GM23338 (cell line): Measurements from ENCODE around the gene CNN2. TPM values are rescaled to one million over a fixed set of nuclear protein-coding genes. Genes with fewer than 3 reads are reported as not detected.

Experiments
- ATAC-seq: fragments of 200-7000 bp; cut with Tn5 transposase; 3 replicates; pipeline ENCODE4 v1.9.1; 2020
- DNase-seq: peaks from one replicate; pipeline ENCODE4 v3.0.0-alpha.2; 2015; ENCODE audit warnings: low spot score
- H2AFZ ChIP-seq: fragments of 200-600 bp; sonication (generic); 2 replicates; pipeline ENCODE4 v1.8.0; 2016; ENCODE audit warnings: antibody characterized with exemption, mild to moderate bottlenecking, moderate library complexity
- H3F3A ChIP-seq: fragments of 200-600 bp; sonication (generic); replicated peaks from 2 replicates; pipeline ENCODE4 v1.8.0; 2017; ENCODE audit warnings: antibody characterized with exemption, mixed run types, low read depth
- H3K27ac ChIP-seq: fragments of 200-600 bp; sonication (generic); 2 replicates; pipeline ENCODE4 v1.6.1; 2016; ENCODE audit warnings: low read depth
- H3K27me3 ChIP-seq: fragments of 200-600 bp; sonication (generic); 2 replicates; pipeline ENCODE4 v1.8.0; 2016; ENCODE audit warnings: mild to moderate bottlenecking, mixed run types, moderate library complexity; ENCODE audit not compliant: insufficient read depth
- H3K36me3 ChIP-seq: fragments of 200-600 bp; sonication (generic); 2 replicates; pipeline ENCODE4 v1.8.0; 2016; ENCODE audit warnings: mild to moderate bottlenecking; ENCODE audit not compliant: insufficient read depth
- H3K4me1 ChIP-seq: fragments of 200-600 bp; sonication (generic); 2 replicates; pipeline ENCODE4 v1.8.0; 2016; ENCODE audit warnings: mild to moderate bottlenecking, moderate library complexity; ENCODE audit not compliant: insufficient read depth
- H3K4me2 ChIP-seq: fragments of 200-600 bp; sonication (generic); 2 replicates; pipeline ENCODE4 v1.7.1; 2017; ENCODE audit warnings: mixed run types
- H3K4me3 ChIP-seq: fragments of 200-600 bp; sonication (generic); 2 replicates; pipeline ENCODE4 v1.6.1; 2016; ENCODE audit warnings: mixed run types
- H3K79me2 ChIP-seq: fragments of 200-600 bp; sonication (generic); replicated peaks from 2 replicates; pipeline ENCODE4 v1.8.0; 2017; ENCODE audit warnings: mild to moderate bottlenecking; ENCODE audit not compliant: insufficient read depth
- H3K9me2 ChIP-seq: fragments of 200-600 bp; sonication (generic); 2 replicates; pipeline ENCODE4 v1.8.0; 2017; ENCODE audit not compliant: insufficient read depth
- H4K20me1 ChIP-seq: fragments of 200-600 bp; sonication (generic); replicated peaks from 2 replicates; pipeline ENCODE4 v1.8.0; 2017; ENCODE audit warnings: mild to moderate bottlenecking; ENCODE audit not compliant: insufficient read depth
- H3K27ac Mint-ChIP-seq: 2 replicates; pipeline ENCODE4 v1.8.0; 2020; ENCODE audit warnings: inconsistent platforms, mild to moderate bottlenecking, moderate library complexity, mixed read lengths
- H3K27me3 Mint-ChIP-seq: 3 replicates; pipeline ENCODE4 v1.8.0; 2022; ENCODE audit warnings: low read depth, mild to moderate bottlenecking, moderate library complexity, mixed read lengths, inconsistent platforms; ENCODE audit not compliant: insufficient read depth, poor library complexity
- H3K36me3 Mint-ChIP-seq: 3 replicates; pipeline ENCODE4 v1.8.0; 2021; ENCODE audit warnings: low read depth, mild to moderate bottlenecking, inconsistent platforms, moderate library complexity, mixed read lengths
- H3K4me1 Mint-ChIP-seq: 3 replicates; pipeline ENCODE4 v1.8.0; 2020; ENCODE audit warnings: mild to moderate bottlenecking, inconsistent platforms, mixed read lengths
- H3K4me3 Mint-ChIP-seq: 3 replicates; pipeline ENCODE4 v1.8.0; 2021; ENCODE audit warnings: moderate library complexity, mild to moderate bottlenecking, inconsistent platforms, mixed read lengths
- H3K9me3 Mint-ChIP-seq: 3 replicates; pipeline ENCODE4 v1.8.0; 2020; ENCODE audit warnings: moderate library complexity, mild to moderate bottlenecking, inconsistent platforms, mixed read lengths
- CREB1 ChIP-seq: fragments of 250-450 bp; sonication (Bioruptor Pico); IDR thresholded peaks from 2 replicates; pipeline ENCODE4 v1.5.0; 2020; ENCODE audit warnings: low read depth, mild to moderate bottlenecking, moderate library complexity
- CTCF ChIP-seq, 2 experiments: fragments of 200-600 bp in 1 of 2; sonication (generic) in 1 of 2; conservative IDR thresholded peaks; 2 replicates each; pipeline versions ENCODE4 v1.5.1 to v1.6.1; 2016 to 2017; ENCODE audit warnings: antibody characterized with exemption in 2 of 2, low read depth in 2 of 2, mild to moderate bottlenecking in 2 of 2, moderate library complexity in 1 of 2
- ETS1 ChIP-seq: IDR thresholded peaks from 2 replicates; pipeline ENCODE4 v1.6.1; 2016; ENCODE audit warnings: antibody characterized with exemption
- NANOG ChIP-seq: IDR thresholded peaks from 2 replicates; pipeline ENCODE4 v1.6.1; 2016; ENCODE audit warnings: antibody characterized with exemption, borderline replicate concordance
- REST ChIP-seq: IDR thresholded peaks from one replicate; pipeline ENCODE4 v1.6.1; 2018; ENCODE audit warnings: antibody characterized with exemption; ENCODE audit not compliant: unreplicated experiment
- STAT1 ChIP-seq: IDR thresholded peaks from one replicate; pipeline ENCODE4 v1.6.1; 2016; ENCODE audit warnings: antibody characterized with exemption; ENCODE audit not compliant: unreplicated experiment
- ZNF114 ChIP-seq: fragments of 250-450 bp; sonication (Bioruptor Pico); IDR thresholded peaks from 2 replicates; pipeline ENCODE4 v1.5.0; 2020; ENCODE audit warnings: mild to moderate bottlenecking, moderate library complexity
- ZNF462 ChIP-seq: fragments of 250-450 bp; sonication (Bioruptor Pico); IDR thresholded peaks from 2 replicates; pipeline ENCODE4 v1.5.0; 2020; ENCODE audit warnings: mild to moderate bottlenecking, moderate library complexity
- polyA plus RNA-seq: library from polyadenylated mRNA; unstranded; fragments of >200 nt; fragmentation: Nextera tagmentation; extraction: Ambion mirVana; gene quantifications from 2 replicates; pipeline ENCODE4 v1.2.1, GENCODE V29; 2016
- total RNA-seq: library from RNA; depleted of rRNA; stranded (reverse); fragments of >200 nt; shearing (Covaris generic); gene quantifications from 2 replicates; pipeline ENCODE4 v1.2.3, GENCODE V29; 2014

Gene CNN2
- total and polyA plus RNA-seq, 2 experiments from 2014 or later: 330 to 392 TPM

GRCh38 chr19:1074544-1075283, 48.3 kb downstream of the CNN2 start:
- Histone ChIP-seq H3K79me2 (0 out of 2 replicates have a peak, but pooled peaks cover 4% of the 10 kb centered on the region), H3K27ac (no peak overlapping the region), H3K27me3 (0 out of 2 replicates have a peak, but pooled peaks cover 5% of the 10 kb centered on the region), H3K36me3 (peaks cover 4% of the 10 kb centered on the region; the same call in 1 of the 2 replicates), H2AFZ (no peak overlapping the region), H3F3A (peaks cover 22% of the 10 kb centered on the region), H3K9me2 (no peaks in the 10 kb centered on the region), H3K4me1 (no peaks in the 10 kb centered on the region), H4K20me1 (0 out of 2 replicates have a peak, but pooled peaks cover 3% of the 10 kb centered on the region), H3K4me3 (no peak overlapping the region), H3K4me2 (no peak overlapping the region)
- no peak for DNase-seq
- H3K9me3 Mint-ChIP-seq: no peaks in the 10 kb centered on the region
- TF ChIP-seq ZNF114 (CRISPR knock-in tag) (no peak), ZNF462 (CRISPR knock-in tag) (no peak), REST (no peak), CTCF (conservative IDR thresholded peaks at IDR 0.05; ENCODE audit: low read depth in 2 of 2) (no peak), ETS1 (no peak), CREB1 (CRISPR knock-in tag) (no peak), NANOG (no peak), STAT1 (no peak)
- H3K27ac Mint-ChIP-seq: no peak overlapping the region
- no peak overlapping the region for H3K4me3 Mint-ChIP-seq
- H3K27me3 Mint-ChIP-seq: peaks cover 10% of the 10 kb centered on the region
- peaks cover 27% of the 10 kb centered on the region for H3K36me3 Mint-ChIP-seq
- ATAC-seq: no peak
- peaks cover 5% of the 10 kb centered on the region; the same call in 1 of the 3 replicates for H3K4me1 Mint-ChIP-seq
